T-helper 2 cell treated with Interferon-gamma antibody and Interleukin-4, amounts not matched to agents 5 μg/mL and 100 μg/mL, for 36 hours (primary cell): ENCODE data around the gene PSAP.

Source experiments
- DNase-seq: peaks from one replicate; pipeline ENCODE4 v3.0.0; 2021; ENCODE audit warnings: low spot score
- H3K27ac Mint-ChIP-seq: one replicate; pipeline ENCODE4 v1.8.0; 2021; ENCODE audit warnings: mild to moderate bottlenecking, mixed read lengths
- H3K27me3 Mint-ChIP-seq: one replicate; pipeline ENCODE4 v1.8.0; 2021; ENCODE audit warnings: low read depth, mixed read lengths
- H3K36me3 Mint-ChIP-seq: one replicate; pipeline ENCODE4 v1.8.0; 2021; ENCODE audit warnings: low read depth, mixed read lengths
- H3K4me1 Mint-ChIP-seq: one replicate; pipeline ENCODE4 v1.8.0; 2021; ENCODE audit warnings: low read depth, mixed read lengths
- H3K4me3 Mint-ChIP-seq: one replicate; pipeline ENCODE4 v1.8.0; 2022; ENCODE audit warnings: mild to moderate bottlenecking, moderate library complexity, mixed read lengths
- H3K9me3 Mint-ChIP-seq: one replicate; pipeline ENCODE4 v1.8.0; 2021; ENCODE audit warnings: mixed read lengths

Gene PSAP

DNA sequence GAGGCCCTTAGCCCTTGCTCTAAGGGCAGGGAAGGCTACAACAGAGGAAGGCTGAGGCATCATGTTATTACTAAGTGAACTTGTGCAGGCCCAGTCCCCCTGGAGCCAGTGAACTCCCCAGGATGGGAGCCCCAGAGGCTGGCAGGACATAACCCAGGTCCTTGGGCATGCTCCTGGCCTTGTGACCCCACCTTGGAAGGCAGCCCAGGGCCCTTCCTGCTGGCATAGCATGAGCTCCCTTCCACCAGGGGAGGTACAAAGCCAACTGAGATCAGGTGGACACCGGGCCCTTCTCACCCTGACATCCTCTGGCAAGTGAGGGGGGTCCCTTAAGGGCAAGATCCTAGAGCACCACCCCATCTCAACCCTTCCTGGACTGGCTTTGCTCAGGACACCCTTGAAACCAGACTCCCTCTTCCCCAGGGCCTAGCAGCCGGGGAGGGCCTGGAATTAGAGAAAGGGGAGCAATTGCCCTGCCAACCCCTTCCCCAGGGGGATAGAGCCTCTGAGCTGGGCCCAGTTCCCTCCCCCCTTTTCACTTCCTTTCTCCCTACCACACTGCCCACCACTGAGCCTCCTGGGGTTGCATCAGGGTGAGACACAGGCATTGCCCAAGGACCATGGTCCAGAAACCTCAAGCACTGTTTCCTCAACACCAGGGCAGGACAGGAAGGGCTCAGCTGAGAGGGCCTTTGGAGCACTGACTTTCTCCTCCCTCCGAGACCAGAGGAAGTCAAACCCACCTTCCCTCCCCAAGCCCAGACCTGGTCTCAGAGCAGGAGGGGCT is 75.9 kb downstream of the PSAP start:
- no peaks in the 10 kb centered on the region for H3K9me3 Mint-ChIP-seq
- peaks cover 46% of the 10 kb centered on the region for H3K4me1 Mint-ChIP-seq
- no peak overlapping the region for H3K27ac Mint-ChIP-seq
- DNase-seq, result no peak
- peak overlapping the region; percentile 94 for H3K4me3 Mint-ChIP-seq
- no peaks in the 10 kb centered on the region for H3K27me3 Mint-ChIP-seq
- peaks cover 18% of the 10 kb centered on the region for H3K36me3 Mint-ChIP-seq

DNA sequence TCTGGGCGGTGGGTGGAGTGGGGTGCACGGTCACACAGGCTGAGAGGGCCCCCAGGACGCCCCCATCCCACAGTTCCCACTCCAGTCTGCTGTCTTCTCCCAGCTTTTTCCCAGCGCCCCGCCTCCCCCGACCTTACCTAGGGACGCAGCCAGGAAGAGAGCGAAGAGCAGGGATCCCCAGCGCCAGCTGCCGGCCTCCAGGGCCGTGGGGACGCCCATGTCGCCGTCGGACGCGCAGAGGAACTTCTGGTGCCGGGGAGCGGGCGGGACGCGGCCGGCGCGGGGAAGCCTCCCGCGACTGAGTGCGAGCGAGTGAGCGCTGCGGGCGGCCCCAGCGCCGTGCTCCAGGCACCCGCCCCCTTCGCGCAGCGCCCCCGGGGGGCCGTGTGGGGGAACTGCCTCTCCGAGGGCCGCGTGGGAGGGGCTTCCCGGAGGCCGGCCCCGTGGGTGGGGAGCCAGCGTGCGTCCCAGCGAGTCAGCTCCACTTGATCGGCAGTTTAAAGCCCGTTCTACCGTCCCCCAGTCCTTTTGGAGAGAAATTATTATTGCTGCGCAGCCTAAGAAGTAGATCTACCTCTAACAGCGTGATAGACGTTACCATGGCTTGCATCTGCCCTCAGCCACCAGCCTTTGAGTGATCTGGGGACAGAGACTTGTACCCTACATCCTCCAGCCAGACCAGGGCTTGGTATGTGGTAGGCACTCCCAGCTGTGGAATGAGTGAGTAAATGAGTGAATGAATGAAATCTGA is 77.7 kb downstream of the PSAP start, which contains the start of gene VSIR:
Gene VSIR, minus strand, starts transcription at position 300 of the 751 bp plus-strand sequence. Its CDS starts 81 bp downstream, at position 219.
- Mint-ChIP-seq H3K9me3 (no peaks in the 10 kb centered on the region), H3K36me3 (peaks cover 30% of the 10 kb centered on the region), H3K27ac (peak within 1 kb of the TSS; percentile 91), H3K4me3 (peak within 1 kb of the TSS; percentile 94), H3K27me3 (no peaks in the 10 kb centered on the region), H3K4me1 (peaks cover 59% of the 10 kb centered on the region)
- DNase-seq, result peak; percentile 93

- Mint-ChIP-seq H3K4me1 (peaks cover 61% of the 10 kb centered on the region), H3K9me3 (no peaks in the 10 kb centered on the region), H3K36me3 (peaks cover 35% of the 10 kb centered on the region)
Observed at GRCh38 chr10:71772832-71773220, 78.2 kb downstream of the PSAP start.

GRCh38 chr10:71771821-71772617 is 79.0 kb downstream of the PSAP start:
- Mint-ChIP-seq H3K27me3 (no peaks in the 10 kb centered on the region), H3K36me3 (peaks cover 40% of the 10 kb centered on the region), H3K9me3 (no peaks in the 10 kb centered on the region), H3K27ac (peak overlapping the region; percentile 91), H3K4me1 (peaks cover 66% of the 10 kb centered on the region), H3K4me3 (peak overlapping the region; percentile 94)
- peak; percentile 42 for DNase-seq

More at GRCh38 chr10:71772832-71773220, 78.2 kb downstream of the PSAP start:
- Mint-ChIP-seq H3K4me3 (peak overlapping the region; percentile 94), H3K27ac (peak overlapping the region; percentile 91), H3K27me3 (no peaks in the 10 kb centered on the region)
- DNase-seq, result no peak

- Mint-ChIP-seq H3K36me3 (peaks cover 47% of the 10 kb centered on the region), H3K4me1 (peaks cover 68% of the 10 kb centered on the region), H3K27ac (peak overlapping the region; percentile 91)
Observed at GRCh38 chr10:71771204-71771603, 79.8 kb downstream of the PSAP start.

GRCh38 chr10:71770789-71771188 is 80.3 kb downstream of the PSAP start:
- H3K36me3 Mint-ChIP-seq, result peaks cover 47% of the 10 kb centered on the region
- peaks cover 67% of the 10 kb centered on the region for H3K4me1 Mint-ChIP-seq
- peak overlapping the region; percentile 91 for H3K27ac Mint-ChIP-seq
- H3K27me3 Mint-ChIP-seq, result no peaks in the 10 kb centered on the region
- H3K4me3 Mint-ChIP-seq, result peak overlapping the region; percentile 94
- no peak for DNase-seq
- no peaks in the 10 kb centered on the region for H3K9me3 Mint-ChIP-seq

More at GRCh38 chr10:71771204-71771603, 79.8 kb downstream of the PSAP start:
- DNase-seq, result no peak
- no peaks in the 10 kb centered on the region for H3K9me3 Mint-ChIP-seq
- peak overlapping the region; percentile 94 for H3K4me3 Mint-ChIP-seq
- no peaks in the 10 kb centered on the region for H3K27me3 Mint-ChIP-seq

DNA sequence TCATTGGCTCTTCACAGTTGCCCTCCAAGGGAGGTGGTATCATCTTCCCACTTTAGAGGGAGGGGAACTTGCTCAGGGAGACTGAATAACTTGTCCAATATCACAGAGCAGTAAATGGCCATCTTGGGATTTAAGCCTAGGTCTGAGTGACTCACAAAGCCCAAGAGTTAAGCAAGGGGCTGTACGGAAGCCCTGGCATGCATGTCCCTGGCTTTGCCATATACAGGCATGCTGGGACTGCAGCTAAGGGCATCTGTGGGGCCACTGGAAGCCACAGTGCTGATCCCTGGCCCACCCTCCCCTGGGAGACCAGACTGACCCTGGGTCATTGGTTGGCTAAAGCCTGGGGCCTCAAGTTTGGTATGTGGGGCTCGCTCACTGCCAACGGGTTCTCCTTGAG is 80.8 kb downstream of the PSAP start:
- no peak for DNase-seq
- Mint-ChIP-seq H3K27me3 (no peaks in the 10 kb centered on the region), H3K27ac (peak overlapping the region; percentile 93), H3K4me1 (peaks cover 64% of the 10 kb centered on the region), H3K4me3 (peak overlapping the region; percentile 94), H3K9me3 (no peaks in the 10 kb centered on the region), H3K36me3 (peaks cover 50% of the 10 kb centered on the region)

DNA sequence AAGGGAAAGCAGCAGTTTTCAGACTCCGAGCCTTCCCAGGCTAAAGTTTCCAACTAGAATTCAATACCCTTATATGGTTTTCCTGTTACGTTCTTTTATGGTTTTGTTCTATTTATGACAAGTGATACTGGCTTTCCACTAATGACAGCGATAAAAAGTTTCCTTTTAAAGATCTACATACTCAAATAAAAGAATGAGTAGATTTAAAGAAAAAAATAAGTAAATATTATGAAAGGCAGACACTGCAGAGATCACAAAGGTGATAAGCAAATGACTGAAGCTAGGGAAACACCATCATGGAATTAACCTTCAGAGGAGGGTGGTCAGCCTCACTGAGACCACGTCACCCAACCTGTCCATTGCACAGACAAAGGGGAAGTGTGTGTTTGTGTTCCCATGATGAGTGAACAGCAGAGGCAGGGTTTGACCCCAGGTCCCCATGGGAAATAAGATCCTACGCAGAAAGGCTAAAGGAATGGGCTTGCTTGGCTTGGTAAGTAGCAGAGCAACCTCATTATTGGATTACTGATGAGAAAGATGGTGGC is 81.7 kb downstream of the PSAP start:
- H3K36me3 Mint-ChIP-seq, result peaks cover 49% of the 10 kb centered on the region
- peak overlapping the region; percentile 93 for H3K27ac Mint-ChIP-seq
- no peak for DNase-seq
- peak overlapping the region; percentile 94 for H3K4me3 Mint-ChIP-seq
- H3K4me1 Mint-ChIP-seq, result peaks cover 66% of the 10 kb centered on the region
- H3K27me3 Mint-ChIP-seq, result no peaks in the 10 kb centered on the region
- no peaks in the 10 kb centered on the region for H3K9me3 Mint-ChIP-seq

DNA sequence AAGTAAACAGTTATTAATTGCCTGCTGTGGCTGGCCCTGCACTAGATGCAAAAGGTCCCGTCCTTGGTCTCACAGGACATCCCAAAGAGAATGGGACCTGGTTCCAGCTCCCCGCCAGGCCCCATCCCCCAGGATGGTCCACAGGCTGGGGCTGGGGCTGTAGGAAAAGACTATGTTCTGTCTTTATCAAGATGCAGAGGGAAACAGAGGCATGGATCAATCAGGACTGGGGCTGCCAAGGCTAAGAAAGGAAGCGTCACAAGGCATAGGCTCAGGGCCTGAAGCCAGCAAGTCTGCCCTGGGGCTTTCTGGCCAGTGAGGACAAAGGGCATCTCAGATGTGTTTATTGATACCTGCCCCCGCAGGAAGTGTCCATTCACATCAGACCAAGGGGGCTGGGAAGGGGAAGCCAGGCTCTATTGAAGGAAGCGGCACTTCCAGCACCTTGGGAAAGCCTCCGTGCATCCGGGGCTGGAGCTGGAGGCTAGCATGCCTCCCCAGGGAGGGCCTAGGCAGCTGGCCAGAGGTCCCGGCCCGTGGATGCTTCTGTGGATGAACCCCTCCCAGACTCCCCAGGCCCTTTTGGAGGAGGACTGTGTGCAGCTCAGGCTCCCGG is 83.5 kb downstream of the PSAP start:
- Mint-ChIP-seq H3K4me3 (peak overlapping the region; percentile 64), H3K27me3 (no peaks in the 10 kb centered on the region), H3K9me3 (no peaks in the 10 kb centered on the region), H3K27ac (peak overlapping the region; percentile 90), H3K4me1 (peaks cover 61% of the 10 kb centered on the region), H3K36me3 (peaks cover 54% of the 10 kb centered on the region)
- no peak for DNase-seq

GRCh38 chr10:71766717-71767419 is 84.2 kb downstream of the PSAP start:
- Mint-ChIP-seq H3K27ac (peak overlapping the region; percentile 86), H3K9me3 (no peaks in the 10 kb centered on the region), H3K4me3 (peak overlapping the region; percentile 64), H3K36me3 (peaks cover 48% of the 10 kb centered on the region), H3K4me1 (peaks cover 56% of the 10 kb centered on the region), H3K27me3 (no peaks in the 10 kb centered on the region)
- no peak for DNase-seq
